ENCODE results near the gene PIR. TPM values are rescaled to one million over a fixed set of nuclear protein-coding genes. Genes with fewer than 3 reads are reported as not detected.

PIR gene
- total and polyA plus RNA-seq, 2 experiments from 2014 or later, result 14.3 to 18.6 TPM

DNA sequence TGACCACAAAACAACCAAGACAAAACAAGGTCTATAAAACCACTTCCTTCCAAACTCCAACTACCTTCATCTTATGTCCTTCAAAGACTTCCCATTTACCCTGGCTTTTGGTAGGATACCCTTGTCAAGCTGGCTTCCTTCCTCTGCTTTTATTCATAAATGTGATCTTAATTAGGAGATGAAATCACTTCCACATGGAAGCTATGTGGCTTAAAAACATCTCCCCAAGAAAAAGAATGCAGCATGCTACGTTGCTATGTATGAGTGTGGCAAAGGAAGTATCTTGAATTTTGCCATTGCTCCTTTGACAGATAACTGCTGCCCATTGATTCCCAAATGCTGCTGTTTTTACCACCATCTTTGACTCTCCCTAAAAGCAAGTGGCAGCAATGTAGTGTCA, 62.5 kb downstream of the PIR start:
- Histone ChIP-seq H3K27ac (no peak overlapping the region), H2AFZ (no peak overlapping the region), H3K4me1 (ENCODE audit: insufficient read depth) (no peaks in the 10 kb centered on the region), H3K4me3 (no peak overlapping the region), H3K9me3 (ENCODE audit: low read depth) (no peaks in the 10 kb centered on the region), H3K9me2 (replicated peaks; ENCODE audit: insufficient read depth) (no peaks in the 10 kb centered on the region), H3K36me3 (replicated peaks; ENCODE audit: insufficient read depth, low read depth) (no peaks in the 10 kb centered on the region), H4K20me1 (ENCODE audit: insufficient read depth, poor library complexity, severe bottlenecking) (no peaks in the 10 kb centered on the region), H3K27me3 (no peaks in the 10 kb centered on the region), H3K79me2 (no peaks in the 10 kb centered on the region), H3K4me2 (no peak overlapping the region)
- DNase-seq (ENCODE audit: low spot score), result no peak
- TF ChIP-seq, protein P1, sequence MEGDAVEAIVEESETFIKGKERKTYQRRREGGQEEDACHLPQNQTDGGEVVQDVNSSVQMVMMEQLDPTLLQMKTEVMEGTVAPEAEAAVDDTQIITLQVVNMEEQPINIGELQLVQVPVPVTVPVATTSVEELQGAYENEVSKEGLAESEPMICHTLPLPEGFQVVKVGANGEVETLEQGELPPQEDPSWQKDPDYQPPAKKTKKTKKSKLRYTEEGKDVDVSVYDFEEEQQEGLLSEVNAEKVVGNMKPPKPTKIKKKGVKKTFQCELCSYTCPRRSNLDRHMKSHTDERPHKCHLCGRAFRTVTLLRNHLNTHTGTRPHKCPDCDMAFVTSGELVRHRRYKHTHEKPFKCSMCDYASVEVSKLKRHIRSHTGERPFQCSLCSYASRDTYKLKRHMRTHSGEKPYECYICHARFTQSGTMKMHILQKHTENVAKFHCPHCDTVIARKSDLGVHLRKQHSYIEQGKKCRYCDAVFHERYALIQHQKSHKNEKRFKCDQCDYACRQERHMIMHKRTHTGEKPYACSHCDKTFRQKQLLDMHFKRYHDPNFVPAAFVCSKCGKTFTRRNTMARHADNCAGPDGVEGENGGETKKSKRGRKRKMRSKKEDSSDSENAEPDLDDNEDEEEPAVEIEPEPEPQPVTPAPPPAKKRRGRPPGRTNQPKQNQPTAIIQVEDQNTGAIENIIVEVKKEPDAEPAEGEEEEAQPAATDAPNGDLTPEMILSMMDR (IDR thresholded peaks at IDR 0.05; ENCODE audit: poor library complexity), result no peak
- no peak for TF ChIP-seq EZH2 (IDR thresholded peaks at IDR 0.05; ENCODE audit: borderline replicate concordance)
- 69% methylated on average over 1 of the region's 1 CpG for WGBS (ENCODE audit: low lambda C conversion rate, missing lambda C conversion rate)

DNA sequence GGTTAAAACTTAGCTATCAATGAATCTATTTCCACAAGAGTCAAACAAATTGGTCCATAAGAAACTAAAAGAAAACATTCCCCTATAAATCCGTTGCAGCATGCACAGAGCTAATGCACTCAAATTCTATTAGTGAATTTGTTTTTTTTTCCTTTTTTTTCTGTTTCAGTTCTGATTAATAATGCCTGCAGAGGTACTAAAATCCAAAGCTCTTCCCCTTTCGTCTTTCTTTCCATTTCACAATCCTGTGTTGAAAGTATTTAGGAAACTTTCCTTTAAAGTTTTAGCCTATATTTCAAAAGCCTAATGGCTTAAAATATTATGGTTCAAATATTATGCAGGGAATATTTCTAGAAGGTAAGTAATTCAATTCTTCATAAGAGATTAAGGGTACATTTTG, 63.1 kb downstream of the PIR start:
- Histone ChIP-seq H3K27me3 (no peaks in the 10 kb centered on the region), H3K4me3 (no peak overlapping the region), H3K36me3 (replicated peaks; ENCODE audit: insufficient read depth, low read depth) (no peaks in the 10 kb centered on the region), H3K9me3 (ENCODE audit: low read depth) (no peaks in the 10 kb centered on the region), H3K4me1 (ENCODE audit: insufficient read depth) (no peaks in the 10 kb centered on the region), H3K79me2 (no peaks in the 10 kb centered on the region), H3K9me2 (replicated peaks; ENCODE audit: insufficient read depth) (no peaks in the 10 kb centered on the region), H3K4me2 (no peak overlapping the region), H2AFZ (no peak overlapping the region), H4K20me1 (ENCODE audit: insufficient read depth, poor library complexity, severe bottlenecking) (no peaks in the 10 kb centered on the region), H3K27ac (no peak overlapping the region)
- WGBS (ENCODE audit: low lambda C conversion rate, missing lambda C conversion rate), result 68% methylated on average over 2 of the region's 2 CpGs
- no peak for DNase-seq (ENCODE audit: low spot score)
- TF ChIP-seq, protein P1 (IDR thresholded peaks at IDR 0.05; ENCODE audit: poor library complexity), result no peak
- TF ChIP-seq EZH2phosphoT487 (IDR thresholded peaks at IDR 0.05; ENCODE audit: low read depth, severe bottlenecking, unreplicated experiment) (no peak), EZH2 (IDR thresholded peaks at IDR 0.05; ENCODE audit: borderline replicate concordance) (no peak)

DNA sequence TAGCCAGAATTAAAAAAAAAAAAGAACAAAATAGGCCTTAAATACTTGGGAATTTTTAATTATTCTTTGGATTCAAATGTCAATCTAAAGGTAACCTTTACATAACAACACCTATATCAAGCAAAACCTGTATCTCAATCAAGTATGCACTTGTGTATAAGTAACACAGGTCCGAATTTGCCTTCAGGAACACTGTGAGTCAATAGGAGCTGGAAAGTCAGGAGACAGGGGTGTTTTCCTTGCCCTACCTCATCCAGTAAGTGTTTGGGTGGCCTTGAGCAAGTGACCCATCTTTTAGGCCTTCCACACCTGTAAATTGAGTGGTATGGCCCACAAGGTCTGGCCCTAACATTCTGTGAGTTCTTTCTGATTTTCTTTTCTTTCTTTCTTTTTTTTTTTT, 68.1 kb downstream of the PIR start:
- no peaks in the 10 kb centered on the region for H3K9me3 ChIP-seq (ENCODE audit: low read depth)
- H3K4me3 ChIP-seq, result no peak overlapping the region
- H3K36me3 ChIP-seq (replicated peaks; ENCODE audit: insufficient read depth, low read depth), result no peaks in the 10 kb centered on the region
- H3K4me2 ChIP-seq, result no peak overlapping the region
- no peaks in the 10 kb centered on the region for H3K9me2 ChIP-seq (replicated peaks; ENCODE audit: insufficient read depth)
- 91% methylated on average over 1 of the region's 1 CpG for WGBS (ENCODE audit: low lambda C conversion rate, missing lambda C conversion rate)
- H3K4me1 ChIP-seq (ENCODE audit: insufficient read depth), result no peaks in the 10 kb centered on the region
- no peaks in the 10 kb centered on the region for H3K27me3 ChIP-seq
- H2AFZ ChIP-seq, result no peak overlapping the region
- H3K27ac ChIP-seq, result no peak overlapping the region
- H3K79me2 ChIP-seq, result no peaks in the 10 kb centered on the region
- H4K20me1 ChIP-seq (ENCODE audit: insufficient read depth, poor library complexity, severe bottlenecking), result no peaks in the 10 kb centered on the region
- no peak for TF ChIP-seq EZH2phosphoT487 (IDR thresholded peaks at IDR 0.05; ENCODE audit: low read depth, severe bottlenecking, unreplicated experiment)
- TF ChIP-seq, protein P1 (IDR thresholded peaks at IDR 0.05; ENCODE audit: poor library complexity), result no peak
- no peak for TF ChIP-seq EZH2 (IDR thresholded peaks at IDR 0.05; ENCODE audit: borderline replicate concordance)
- no peak for DNase-seq (ENCODE audit: low spot score)

DNA sequence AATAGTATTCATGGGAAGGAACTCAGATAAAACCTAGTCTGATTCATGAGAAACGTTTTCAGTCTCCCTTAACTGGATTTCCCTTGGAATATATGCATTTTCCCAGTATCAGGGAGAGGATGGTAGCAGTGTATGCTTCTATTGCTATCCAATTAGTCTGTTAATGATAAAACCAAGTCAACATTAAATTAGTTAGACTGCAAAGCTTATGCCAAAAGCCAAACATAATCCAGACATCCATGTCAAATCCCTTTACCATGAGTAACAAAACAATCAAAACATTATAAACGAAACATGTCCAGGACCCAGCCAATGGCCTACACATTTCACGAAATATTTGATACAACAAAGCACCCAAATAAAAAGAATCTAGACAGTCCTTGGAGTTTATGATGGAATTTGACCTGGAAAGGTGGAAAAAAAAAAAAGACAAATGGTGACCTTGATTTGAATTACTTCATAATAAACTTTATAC, 74.4 kb downstream of the PIR start:
- Histone ChIP-seq H3K36me3 (replicated peaks; ENCODE audit: insufficient read depth, low read depth) (no peaks in the 10 kb centered on the region), H3K9me3 (ENCODE audit: low read depth) (no peaks in the 10 kb centered on the region), H3K27ac (no peak overlapping the region), H3K4me3 (no peak overlapping the region), H2AFZ (no peak overlapping the region), H3K9me2 (replicated peaks; ENCODE audit: insufficient read depth) (no peaks in the 10 kb centered on the region), H3K4me1 (ENCODE audit: insufficient read depth) (no peaks in the 10 kb centered on the region), H3K27me3 (no peaks in the 10 kb centered on the region), H3K4me2 (no peak overlapping the region), H3K79me2 (no peaks in the 10 kb centered on the region), H4K20me1 (ENCODE audit: insufficient read depth, poor library complexity, severe bottlenecking) (no peaks in the 10 kb centered on the region)
- TF ChIP-seq EZH2 (IDR thresholded peaks at IDR 0.05; ENCODE audit: borderline replicate concordance) (no peak), EZH2phosphoT487 (IDR thresholded peaks at IDR 0.05; ENCODE audit: low read depth, severe bottlenecking, unreplicated experiment) (no peak)
- TF ChIP-seq, protein P1 (IDR thresholded peaks at IDR 0.05; ENCODE audit: poor library complexity), result no peak
- no peak for DNase-seq (ENCODE audit: low spot score)
- 65% methylated on average over 3 of the region's 3 CpGs for WGBS (ENCODE audit: low lambda C conversion rate, missing lambda C conversion rate)

All from hepatocyte (in vitro differentiated cells).